Gastroesophageal sphincter (tissue), 4 donors: ENCODE results near the gene THSD7A. TPM values are rescaled to one million over a fixed set of nuclear protein-coding genes. Genes with fewer than 3 reads are reported as not detected.

Source experiments
- ATAC-seq: fragments of 150-250 bp; one replicate; pipeline ENCODE4 v1.9.1; 2016; ENCODE audit warnings: mild to moderate bottlenecking, moderate library complexity
- H3K27ac ChIP-seq, 4 donors: fragments of 200-600 bp; sonication (generic) in 3 of 4; 1 replicate in 3 of 4; 2 replicates in 1 of 4; pipeline ENCODE4 v1.5.1; 2016 to 2019
- H3K27me3 ChIP-seq: fragments of 200-600 bp; sonication (generic); one replicate; pipeline ENCODE4 v1.5.1; 2019
- H3K36me3 ChIP-seq, 2 donors: fragments of 200-600 bp; sonication (generic); one replicate each; pipeline ENCODE4 v1.5.1; 2019; ENCODE audit warnings: control low read depth in 1 of 2
- H3K4me1 ChIP-seq, 3 donors: fragments of 200-600 bp; sonication (generic); 1 replicate in 2 of 3; 2 replicates in 1 of 3; pipeline ENCODE4 v1.5.1; 2016 to 2019; ENCODE audit warnings: control low read depth in 2 of 3
- H3K4me3 ChIP-seq, 2 donors: fragments of 200-600 bp; sonication (generic); one replicate each; pipeline ENCODE4 v1.5.1; 2019; ENCODE audit warnings: mild to moderate bottlenecking in 1 of 2, moderate library complexity in 1 of 2
- H3K9me3 ChIP-seq, 3 donors: fragments of 200-600 bp; sonication (generic); one replicate each; pipeline ENCODE4 v1.5.1; 2017 to 2019; ENCODE audit warnings: control low read depth in 2 of 3
- CTCF ChIP-seq, 4 experiments: fragments of 200-600 bp in 2 of 4; fragments of 450-650 bp in 2 of 4; sonication (generic) in 1 of 4; IDR thresholded peaks; one replicate each; pipeline ENCODE4 v1.5.1; 2017 to 2019; ENCODE audit warnings: antibody characterized with exemption in 4 of 4, mild to moderate bottlenecking in 2 of 4, moderate library complexity in 2 of 4
- EP300 ChIP-seq: sonication (generic); formaldehyde crosslinking; IDR thresholded peaks from one replicate; pipeline ENCODE4 v1.6.1; 2017; ENCODE audit warnings: antibody characterized with exemption, mild to moderate bottlenecking
- POLR2A ChIP-seq, 2 donors: fragments of 450-650 bp; IDR thresholded peaks; one replicate each; pipeline ENCODE4 v1.6.1; 2017; ENCODE audit warnings: antibody characterized with exemption in 2 of 2, mild to moderate bottlenecking in 2 of 2, moderate library complexity in 1 of 2
- POLR2AphosphoS5 ChIP-seq: sonication (generic); formaldehyde crosslinking; IDR thresholded peaks from one replicate; pipeline ENCODE4 v1.6.1; 2017; ENCODE audit warnings: antibody characterized with exemption
- WGBS, 2 donors: methylation state at CpG; one replicate each; pipeline ENCODE4 v1.1.5; 2018; ENCODE audit warnings: low coverage in 1 of 2; 5-methylcytosine and 5-hydroxymethylcytosine counted together
- total RNA-seq, 4 donors: library from RNA; depleted of rRNA; stranded (reverse); fragments of >200 nt; gene quantifications; one replicate each; pipeline ENCODE4 v1.1.0, GENCODE V29; 2016

Gene THSD7A
- total RNA-seq, 4 donors from 2014 or later = 2.9 to 6.2 (median 3.9) TPM

GRCh38 chr7:11753433-11753832 is 78.6 kb downstream of the THSD7A start:
- ATAC-seq = no peak
- no peaks in the 10 kb centered on the region for H3K9me3 ChIP-seq
- H3K4me3 ChIP-seq = no peak overlapping the region
- no peaks in the 10 kb centered on the region for H3K4me1 ChIP-seq
- no peaks in the 10 kb centered on the region for H3K27me3 ChIP-seq
- no peak for TF ChIP-seq POLR2AphosphoS5
- TF ChIP-seq EP300 = no peak
- no peak for TF ChIP-seq POLR2A (IDR thresholded peaks at IDR 0.05)
- TF ChIP-seq CTCF (IDR thresholded peaks at IDR 0.05) = no peak
- no peak overlapping the region for H3K27ac ChIP-seq
- no peaks in the 10 kb centered on the region for H3K36me3 ChIP-seq

- WGBS, 2 donors = 65 to 88% methylated on average over 2 to 7 of the region's 8 CpGs
- Histone ChIP-seq H3K27me3 (no peaks in the 10 kb centered on the region), H3K4me3 (no peak overlapping the region), H3K9me3 (no peaks in the 10 kb centered on the region), H3K36me3 (no peaks in the 10 kb centered on the region), H3K4me1 (no peaks in the 10 kb centered on the region), H3K27ac (no peak overlapping the region)
- no peak for TF ChIP-seq CTCF (IDR thresholded peaks at IDR 0.05)
- no peak for TF ChIP-seq POLR2A (IDR thresholded peaks at IDR 0.05)
- TF ChIP-seq EP300 = no peak
- no peak for TF ChIP-seq POLR2AphosphoS5
- ATAC-seq = no peak
Observed at GRCh38 chr7:11751807-11752389, 80.1 kb downstream of the THSD7A start.

- no peaks in the 10 kb centered on the region for H3K9me3 ChIP-seq
- H3K27me3 ChIP-seq = no peaks in the 10 kb centered on the region
- no peaks in the 10 kb centered on the region for H3K36me3 ChIP-seq
- TF ChIP-seq POLR2AphosphoS5 (no peak), CTCF (IDR thresholded peaks at IDR 0.05) (no peak), EP300 (no peak)
- WGBS, 2 donors = 74 to 94% methylated on average over 2 of the region's 2 CpGs
- no peaks in the 10 kb centered on the region for H3K4me1 ChIP-seq
- no peak overlapping the region for H3K27ac ChIP-seq
- no peak for ATAC-seq
- H3K4me3 ChIP-seq = no peak overlapping the region
Observed at GRCh38 chr7:11751315-11751714, 80.7 kb downstream of the THSD7A start.

- no peak for TF ChIP-seq POLR2AphosphoS5
- TF ChIP-seq CTCF (IDR thresholded peaks at IDR 0.05) = no peak
- TF ChIP-seq POLR2A (IDR thresholded peaks at IDR 0.05) = no peak
- no peak for TF ChIP-seq EP300
Observed at GRCh38 chr7:11750191-11750590, 81.8 kb downstream of the THSD7A start.

GRCh38 chr7:11749629-11750028 is 82.4 kb downstream of the THSD7A start:
- Histone ChIP-seq H3K27me3 (no peaks in the 10 kb centered on the region), H3K4me1 (no peaks in the 10 kb centered on the region), H3K4me3 (no peak overlapping the region), H3K36me3 (no peaks in the 10 kb centered on the region), H3K9me3 (no peaks in the 10 kb centered on the region), H3K27ac (no peak overlapping the region)
- no peak for ATAC-seq
- 83 to 92% methylated on average over 4 of the region's 4 CpGs for WGBS, 2 donors
- no peak for TF ChIP-seq CTCF (IDR thresholded peaks at IDR 0.05)
- TF ChIP-seq POLR2AphosphoS5 = no peak
- no peak for TF ChIP-seq POLR2A (IDR thresholded peaks at IDR 0.05)
- TF ChIP-seq EP300 = no peak

More at GRCh38 chr7:11750191-11750590, 81.8 kb downstream of the THSD7A start:
- 75 to 95% methylated on average over 5 to 6 of the region's 6 CpGs for WGBS, 2 donors
- H3K9me3 ChIP-seq = no peaks in the 10 kb centered on the region
- no peaks in the 10 kb centered on the region for H3K36me3 ChIP-seq
- H3K27me3 ChIP-seq = no peaks in the 10 kb centered on the region
- H3K4me1 ChIP-seq = no peaks in the 10 kb centered on the region
- ATAC-seq = no peak
- no peak overlapping the region for H3K27ac ChIP-seq
- H3K4me3 ChIP-seq = no peak overlapping the region
